Stimulated activated CD4-positive, alpha-beta T cell treated with anti-CD3 and anti-CD28 coated beads, Interleukin-2, amount 100 ng/mL, for 4 hours (primary cell): ENCODE results near the gene WIPF1.
"Not testable (repeated sequence)": the region's sequence is repeated elsewhere in the genome, so short reads cannot be mapped to it uniquely, and the experiment has no call there.

Experiments
- DNase-seq: peaks from one replicate; pipeline ENCODE4 v3.0.0-alpha.2; 2020; ENCODE audit warnings: low read depth

Gene WIPF1

GRCh38 chr2:174571669-174572323 lies 25.8 kb downstream of the WIPF1 start:
- no peak for DNase-seq

GRCh38 chr2:174570318-174570958 lies 27.2 kb downstream of the WIPF1 start:
- no peak for DNase-seq

DNA sequence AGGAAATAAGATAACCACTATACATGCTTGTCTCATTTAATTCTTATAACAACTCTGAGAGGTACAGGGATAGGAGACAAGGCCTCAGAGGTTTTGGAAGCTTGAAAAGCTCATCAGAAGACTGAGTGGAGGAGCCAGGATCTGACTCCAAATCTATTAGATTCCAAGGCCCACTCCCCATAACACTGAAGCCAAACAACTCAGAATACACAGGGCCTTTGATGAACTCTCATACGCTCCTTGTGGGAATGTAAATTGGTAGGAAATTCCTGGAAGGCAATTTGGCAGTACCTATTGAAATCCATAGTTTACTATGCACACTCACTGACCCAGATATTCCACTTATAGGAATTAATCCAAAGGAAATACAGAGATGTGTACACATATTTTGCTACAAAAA lies 27.9 kb downstream of the WIPF1 start:
- no peak for DNase-seq

DNA sequence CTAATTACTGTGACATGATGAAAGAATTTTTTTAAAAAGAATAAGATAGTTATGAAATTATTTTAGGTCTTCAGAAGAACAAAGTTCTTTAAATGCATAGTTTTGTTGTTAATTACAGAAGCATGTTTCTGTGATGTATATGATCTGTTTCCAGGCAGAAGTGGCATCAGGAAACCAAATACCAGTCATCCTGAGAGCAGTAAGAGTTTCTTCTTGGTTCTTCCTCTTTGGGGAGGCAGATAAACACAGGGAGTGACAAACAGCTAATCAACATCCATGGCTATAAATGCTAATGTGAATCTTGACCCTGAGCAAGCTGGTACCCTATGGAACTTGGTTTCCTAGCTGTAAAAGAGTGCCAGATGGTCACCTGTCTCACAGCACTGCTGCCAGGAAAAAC lies 29.2 kb downstream of the WIPF1 start:
- DNase-seq = no peak

GRCh38 chr2:174566871-174567270 lies 30.7 kb downstream of the WIPF1 start:
- DNase-seq = no peak

- DNase-seq = no peak
These were observed 33.9 kb downstream of the WIPF1 start for GRCh38 chr2:174563530-174564282.

DNA sequence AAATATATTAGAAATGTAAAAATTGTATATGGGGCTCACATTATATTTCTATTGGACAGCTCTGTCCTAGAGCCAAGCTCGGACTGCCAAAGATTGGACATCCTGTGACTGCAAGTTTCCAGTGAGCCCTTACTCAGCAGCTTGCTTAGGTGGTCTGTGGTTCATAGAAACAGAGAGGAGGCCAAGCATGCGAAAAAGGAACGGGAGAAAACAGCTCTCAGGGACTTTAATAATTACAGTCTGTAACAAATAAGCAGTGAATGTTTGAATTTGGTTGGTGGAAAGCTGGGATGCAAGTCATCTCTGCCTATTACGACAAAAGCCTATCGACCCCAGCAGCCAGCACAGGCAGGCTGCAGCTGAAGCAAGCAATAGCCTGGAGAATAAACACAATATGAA lies 35.6 kb downstream of the WIPF1 start:
- no peak for DNase-seq

GRCh38 chr2:174561283-174561971 lies 36.2 kb downstream of the WIPF1 start:
- DNase-seq = no peak

- DNase-seq = no peak
These were observed 36.9 kb downstream of the WIPF1 start for GRCh38 chr2:174560737-174561136.

DNA sequence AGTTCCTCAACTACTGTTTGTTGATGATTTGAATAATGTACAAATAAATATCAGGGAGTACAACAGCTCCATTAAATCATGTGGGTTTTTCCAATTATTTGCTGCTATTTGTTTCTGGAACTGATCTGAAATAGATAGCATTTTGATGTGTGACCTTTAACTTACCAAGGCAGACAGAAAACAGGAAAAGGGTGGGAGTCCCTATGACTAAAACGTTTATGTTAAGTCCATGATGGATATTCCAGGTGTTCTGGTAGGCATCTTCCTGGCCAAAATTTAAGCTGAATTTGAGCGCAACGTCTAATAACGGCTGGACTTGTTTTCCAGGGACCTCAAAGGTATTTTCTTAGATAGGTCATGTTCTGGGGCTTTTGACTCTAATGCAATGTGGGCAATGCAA lies 41.6 kb downstream of the WIPF1 start:
- DNase-seq = no peak

GRCh38 chr2:174554529-174555150 lies 43.0 kb downstream of the WIPF1 start:
- DNase-seq = no peak

GRCh38 chr2:174553811-174554493 lies 43.7 kb downstream of the WIPF1 start:
- no peak for DNase-seq

GRCh38 chr2:174552880-174553279 lies 44.7 kb downstream of the WIPF1 start:
- no peak for DNase-seq

DNA sequence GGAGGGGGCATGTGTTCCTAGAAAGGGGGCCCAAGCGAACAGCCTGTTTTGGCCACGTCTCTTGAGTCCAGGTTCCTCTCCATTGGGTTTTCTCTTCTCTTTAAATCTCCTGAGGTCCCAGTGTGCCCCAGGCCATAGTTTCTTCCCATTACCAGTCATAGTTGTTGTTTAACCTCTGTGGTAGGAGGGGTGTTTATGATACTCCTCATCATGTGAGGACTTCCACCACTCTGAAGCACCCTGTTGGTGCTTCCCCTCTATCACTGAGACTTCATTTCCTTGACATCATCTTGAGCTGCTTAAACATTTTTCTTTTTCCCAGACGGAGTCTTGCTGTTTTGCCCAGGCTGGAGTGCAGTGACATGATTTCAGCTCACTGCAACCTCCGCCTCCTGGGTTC lies 45.9 kb downstream of the WIPF1 start:
- no peak for DNase-seq

DNA sequence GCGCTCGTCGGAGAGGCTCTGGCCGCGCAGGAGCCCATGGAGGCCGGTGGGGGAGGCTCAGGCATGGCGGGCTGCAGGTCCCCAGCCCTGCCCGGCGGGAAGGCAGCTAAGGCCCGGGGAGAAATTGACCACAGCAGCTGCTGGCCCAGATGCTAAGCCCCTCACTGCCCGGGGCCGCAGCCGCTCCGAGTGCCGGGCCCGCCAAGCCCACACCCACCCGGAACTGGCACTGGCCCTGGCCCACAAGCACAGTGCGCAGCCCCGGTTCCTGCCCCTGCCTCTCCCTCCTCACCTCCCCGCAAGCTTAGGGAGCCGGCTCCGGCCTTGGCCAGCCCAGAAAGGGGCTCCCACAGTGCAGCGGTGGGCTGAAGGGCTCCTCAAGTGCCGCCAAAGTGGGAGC lies 49.0 kb downstream of the WIPF1 start:
- not testable (repeated sequence) for DNase-seq

- DNase-seq = not testable (repeated sequence)
These were observed 49.6 kb downstream of the WIPF1 start for GRCh38 chr2:174548021-174548420.

DNA sequence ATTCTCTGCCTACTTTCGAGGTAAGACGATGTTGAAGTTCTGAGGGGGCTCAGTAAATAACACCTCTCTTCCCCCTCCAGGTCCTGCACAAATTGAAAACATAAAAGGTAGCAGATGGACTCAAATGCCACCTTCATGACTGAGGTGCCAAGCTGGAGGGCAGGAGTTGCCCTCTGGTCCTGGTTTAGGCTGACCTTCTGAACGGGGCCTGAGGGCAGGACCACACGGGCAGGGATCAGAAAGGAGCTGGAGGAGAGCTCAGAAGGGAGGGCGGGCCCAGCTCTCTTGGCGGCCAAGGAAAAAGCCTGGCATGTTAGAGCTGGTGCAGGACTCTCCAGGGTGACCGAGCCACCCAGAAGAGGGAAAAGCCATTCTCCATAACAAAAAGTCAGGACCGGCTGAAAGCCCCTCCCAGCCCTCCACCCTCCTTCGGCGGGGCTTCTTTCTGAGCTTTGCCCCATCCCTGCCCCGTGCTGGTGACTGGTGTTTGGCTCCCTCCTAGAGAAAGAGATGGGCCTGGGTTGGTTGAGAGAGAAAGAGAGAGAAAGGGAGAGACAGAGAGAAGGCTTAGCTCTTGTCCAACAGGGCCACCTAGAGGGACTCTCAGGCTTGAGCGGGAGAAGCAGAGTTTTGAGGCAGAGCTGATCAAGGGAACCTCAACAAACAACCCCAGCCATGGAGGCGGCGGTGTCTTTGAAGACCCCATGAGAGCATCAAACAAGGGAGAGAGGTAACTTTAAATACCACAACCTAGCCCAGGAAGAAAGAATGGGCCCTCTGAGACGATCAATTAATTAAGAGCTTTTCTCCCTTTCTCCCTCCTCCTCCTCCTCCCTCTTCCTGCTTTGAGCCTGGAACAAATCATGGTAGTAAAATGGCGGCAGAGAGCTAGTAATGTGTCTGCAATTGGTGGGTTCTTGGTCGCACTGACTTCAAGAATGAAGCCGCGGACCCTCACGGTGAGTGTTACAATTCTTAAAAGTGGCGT lies 50.8 kb downstream of the WIPF1 start:
- no peak for DNase-seq

DNA sequence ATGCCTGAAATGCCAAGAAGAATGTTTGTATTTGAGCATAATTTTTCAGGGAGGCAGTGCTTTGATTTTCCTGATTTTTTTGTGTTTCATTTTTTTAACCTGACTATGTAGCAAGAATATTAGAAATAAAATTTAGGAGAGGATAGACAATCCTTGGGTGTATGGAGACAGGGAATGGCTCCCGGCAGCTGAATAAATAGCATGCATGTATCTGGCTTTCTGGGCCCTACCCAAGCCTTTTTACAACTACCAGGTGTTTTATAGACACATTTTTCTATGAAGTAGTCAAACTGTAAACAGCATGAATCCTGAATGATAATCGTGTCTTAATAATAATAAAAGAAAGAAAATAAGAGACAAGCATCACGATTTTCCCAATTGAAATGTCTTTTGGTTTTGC lies 52.4 kb downstream of the WIPF1 start:
- DNase-seq = no peak

DNA sequence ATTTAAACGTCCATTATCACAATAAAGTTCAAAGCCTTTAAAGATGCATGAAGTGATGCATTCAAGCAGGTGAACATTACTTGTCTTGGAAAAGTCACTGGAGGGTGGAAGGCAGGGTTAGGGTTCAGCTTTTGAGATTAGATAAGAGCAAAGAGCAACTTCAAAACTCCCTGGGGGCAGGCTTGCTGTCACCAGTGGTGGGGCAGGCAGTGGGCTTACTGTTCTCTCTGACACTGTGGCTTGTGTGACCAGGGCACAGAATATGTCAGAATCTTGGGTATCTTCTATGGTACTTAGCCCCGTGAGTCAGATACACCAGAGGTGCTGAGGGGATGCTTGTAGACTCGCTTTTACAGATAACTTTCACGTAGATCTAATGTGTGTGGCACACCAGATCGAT lies 52.8 kb downstream of the WIPF1 start:
- DNase-seq = no peak

DNA sequence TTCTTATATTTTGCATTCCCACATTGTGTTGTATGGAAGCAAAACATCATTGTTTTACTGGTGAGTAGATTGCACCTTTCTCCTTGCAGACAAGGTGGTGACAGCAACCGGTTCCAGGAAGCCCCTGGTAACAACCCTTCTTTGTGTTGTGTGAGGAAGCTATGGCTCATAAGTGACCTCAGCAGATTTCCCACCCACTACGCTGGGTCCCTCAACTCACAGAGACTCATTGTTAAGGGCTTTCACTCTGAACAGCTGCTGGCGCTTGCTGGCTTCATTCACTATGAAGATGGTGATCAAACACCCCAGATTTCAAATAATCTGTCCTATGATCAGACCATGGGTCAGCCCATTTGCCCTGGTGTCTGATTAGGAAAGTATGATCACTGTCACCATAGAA lies 53.4 kb downstream of the WIPF1 start:
- DNase-seq = no peak
